GM12873 (cell line): ENCODE measurements around the gene RBMS3.
A peak's percentile ranks its signal among the peaks of the same experiment; 100 is the strongest.

Experiments used
- CTCF ChIP-seq: IDR thresholded peaks from 2 replicates; pipeline ENCODE4 v1.5.1; 2012; ENCODE audit warnings: low read depth, mild to moderate bottlenecking, moderate library complexity, low read length, control low read depth; ENCODE audit not compliant: insufficient read depth; ENCODE audit errors: missing control alignments

The RBMS3 gene

GRCh38 chr3:29646043-29646442 lies 365.2 kb downstream of the RBMS3 start:
- TF ChIP-seq CTCF, result no peak

GRCh38 chr3:29649815-29650547 lies 369.1 kb downstream of the RBMS3 start:
- TF ChIP-seq CTCF, result no peak

- no peak for TF ChIP-seq CTCF
Observed at GRCh38 chr3:29653680-29654079, 372.8 kb downstream of the RBMS3 start.

GRCh38 chr3:29655015-29655747 lies 374.3 kb downstream of the RBMS3 start:
- no peak for TF ChIP-seq CTCF

GRCh38 chr3:29665688-29666087 lies 384.8 kb downstream of the RBMS3 start:
- no peak for TF ChIP-seq CTCF

GRCh38 chr3:29668233-29668632 lies 387.4 kb downstream of the RBMS3 start:
- no peak for TF ChIP-seq CTCF

GRCh38 chr3:29668728-29669127 lies 387.9 kb downstream of the RBMS3 start:
- peak; percentile 32 for TF ChIP-seq CTCF
